Stomach (tissue), 4 donors: ENCODE results near the gene DLG2.

ENCODE experiments used
- EP300 ChIP-seq: sonication (generic); formaldehyde crosslinking; IDR thresholded peaks from one replicate; pipeline ENCODE4 v1.6.1; 2017; ENCODE audit warnings: antibody characterized with exemption
- POLR2A ChIP-seq, 4 donors: fragments of 450-650 bp; IDR thresholded peaks; one replicate each; pipeline ENCODE4 v1.6.1; 2016; ENCODE audit warnings: antibody characterized with exemption in 4 of 4, control low read depth in 2 of 4, mild to moderate bottlenecking in 1 of 4, moderate library complexity in 1 of 4
- POLR2AphosphoS5 ChIP-seq, 3 donors: sonication (generic); formaldehyde crosslinking; IDR thresholded peaks; one replicate each; pipeline ENCODE4 v1.6.1; 2016; ENCODE audit warnings: antibody characterized with exemption in 3 of 3
- TF ChIP-seq, protein P1 (sequence below), 7 experiments: fragments of 450-650 bp in 4 of 7; fragments of 200-600 bp in 3 of 7; sonication (generic) in 3 of 7; IDR thresholded peaks; one replicate each; pipeline ENCODE4 v1.5.1; 2016 to 2019; ENCODE audit warnings: antibody characterized with exemption in 7 of 7, control low read depth in 2 of 7, mild to moderate bottlenecking in 1 of 7

DNA sequence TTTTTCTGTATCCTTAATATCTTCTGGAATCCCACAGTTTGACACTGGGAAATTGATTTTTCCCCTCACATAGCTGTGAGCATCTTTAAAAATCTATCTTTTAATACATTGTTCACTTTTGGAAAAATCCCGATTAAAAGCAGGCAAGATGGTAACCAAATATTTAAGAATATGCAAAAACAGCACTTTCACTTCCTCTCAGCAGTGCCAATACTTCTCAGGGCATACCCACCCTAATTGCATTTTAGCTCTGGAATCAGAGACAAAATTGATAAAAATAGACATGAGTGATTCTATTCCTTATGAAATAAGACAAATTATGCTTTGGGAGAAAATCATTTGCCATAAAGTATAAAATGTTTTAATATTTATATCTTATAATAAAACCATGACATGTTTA lies 2172.5 kb downstream of the DLG2 start:
- TF ChIP-seq, protein P1, sequence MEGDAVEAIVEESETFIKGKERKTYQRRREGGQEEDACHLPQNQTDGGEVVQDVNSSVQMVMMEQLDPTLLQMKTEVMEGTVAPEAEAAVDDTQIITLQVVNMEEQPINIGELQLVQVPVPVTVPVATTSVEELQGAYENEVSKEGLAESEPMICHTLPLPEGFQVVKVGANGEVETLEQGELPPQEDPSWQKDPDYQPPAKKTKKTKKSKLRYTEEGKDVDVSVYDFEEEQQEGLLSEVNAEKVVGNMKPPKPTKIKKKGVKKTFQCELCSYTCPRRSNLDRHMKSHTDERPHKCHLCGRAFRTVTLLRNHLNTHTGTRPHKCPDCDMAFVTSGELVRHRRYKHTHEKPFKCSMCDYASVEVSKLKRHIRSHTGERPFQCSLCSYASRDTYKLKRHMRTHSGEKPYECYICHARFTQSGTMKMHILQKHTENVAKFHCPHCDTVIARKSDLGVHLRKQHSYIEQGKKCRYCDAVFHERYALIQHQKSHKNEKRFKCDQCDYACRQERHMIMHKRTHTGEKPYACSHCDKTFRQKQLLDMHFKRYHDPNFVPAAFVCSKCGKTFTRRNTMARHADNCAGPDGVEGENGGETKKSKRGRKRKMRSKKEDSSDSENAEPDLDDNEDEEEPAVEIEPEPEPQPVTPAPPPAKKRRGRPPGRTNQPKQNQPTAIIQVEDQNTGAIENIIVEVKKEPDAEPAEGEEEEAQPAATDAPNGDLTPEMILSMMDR (IDR thresholded peaks at IDR 0.05) = no peak
- TF ChIP-seq POLR2A (IDR thresholded peaks at IDR 0.05) = no peak
- no peak for TF ChIP-seq EP300
- no peak for TF ChIP-seq POLR2AphosphoS5 (IDR thresholded peaks at IDR 0.05)
